ENCODE measurements around the gene FCMR. TPM values are rescaled to one million over a fixed set of nuclear protein-coding genes. Genes with fewer than 3 reads are reported as not detected.

FCMR gene
- total and polyA plus RNA-seq, 10 of the 15 experiments (the other 5 are each of a cell fraction or from before 2014, with no cell fraction given): 79.7 to 245 (median 123) TPM

- TF ChIP-seq EZH2 (IDR thresholded peaks at IDR 0.05; ENCODE audit: borderline replicate concordance, control insufficient read depth, low read depth, low read length) (no peak), CHD1 (IDR thresholded peaks at IDR 0.05; ENCODE audit: low read depth, low read length) (no peak)
- Histone ChIP-seq H3K27ac (ENCODE audit: control insufficient read depth, insufficient read depth) (no peak overlapping the region), H3K9ac (ENCODE audit: control insufficient read depth, insufficient read depth, low read length) (no peak overlapping the region), H2AFZ (ENCODE audit: control insufficient read depth, low read depth, low read length) (no peak overlapping the region), H3K4me1 (ENCODE audit: control insufficient read depth, insufficient read depth, low read length) (no peaks in the 10 kb centered on the region), H3K36me3 (ENCODE audit: control insufficient read depth in 2 of 2, insufficient read depth in 2 of 2, low read length in 1 of 2) (no peaks in the 10 kb centered on the region), H3K27me3 (replicated peaks in 1 of 2; ENCODE audit: control insufficient read depth in 2 of 2, insufficient read depth in 2 of 2, low read length in 1 of 2) (no peaks in the 10 kb centered on the region), H3K4me2 (ENCODE audit: control insufficient read depth, insufficient read depth) (no peak overlapping the region), H4K20me1 (ENCODE audit: control insufficient read depth, insufficient read depth) (no peaks in the 10 kb centered on the region), H3K79me2 (ENCODE audit: control insufficient read depth, insufficient read depth, low read length) (no peaks in the 10 kb centered on the region), H3K9me3 (replicated peaks; ENCODE audit: control insufficient read depth, insufficient read depth, low read length) (peaks cover 3% of the 10 kb centered on the region; the same call in 2 of the 3 replicates), H3K4me3 (no peak overlapping the region)
- 51% methylated on average over 3 of the region's 3 CpGs for WGBS (ENCODE audit: insufficient coverage, insufficient replicate concordance, low lambda C conversion rate, missing lambda C conversion rate)
- no peak for ATAC-seq
- RAD21 ChIA-PET (ENCODE audit: unreplicated experiment): no interaction called here
- no TSS peak for BruUV-seq (replicated peaks)
- SMC1A ChIA-PET (ENCODE audit: uncharacterized antibody, unreplicated experiment): interaction anchor here (0.9 to 2.0 kb wide), 4 partner anchors 8 to 39 kb away, joined by 3 to 4 read pairs (median 3); no protein-coding TSS in a partner anchor
- in situ Hi-C loops (cut with MboI): no loop called here
- intact Hi-C loops (cut with micrococcal nuclease; ENCODE audit: unreplicated experiment): no loop called here
- CTCF ChIA-PET: interaction anchor here (0.9 kb wide), 1 partner anchor 245 kb away, joined by 3 read pairs; no protein-coding TSS in a partner anchor
- POLR2A ChIA-PET: no interaction called here
- DNase-seq (ENCODE audit: low read depth, low spot score): no peak
- FAIRE-seq: no peak
Measured at GRCh38 chr1:206875752-206876377, 45.9 kb downstream of the FCMR start.

GRCh38 chr1:206873603-206874188 is 48.0 kb downstream of the FCMR start:
- Histone ChIP-seq H3K9ac (ENCODE audit: control insufficient read depth, insufficient read depth, low read length) (no peak overlapping the region), H3K36me3 (ENCODE audit: control insufficient read depth in 2 of 2, insufficient read depth in 2 of 2, low read length in 1 of 2) (no peaks in the 10 kb centered on the region), H3K27me3 (replicated peaks in 1 of 2; ENCODE audit: control insufficient read depth in 2 of 2, insufficient read depth in 2 of 2, low read length in 1 of 2) (no peaks in the 10 kb centered on the region), H4K20me1 (ENCODE audit: control insufficient read depth, insufficient read depth) (no peaks in the 10 kb centered on the region), H3K9me3 (replicated peaks; ENCODE audit: control insufficient read depth, insufficient read depth, low read length) (peaks cover 3% of the 10 kb centered on the region; the same call in 1 of the 3 replicates), H3K27ac (ENCODE audit: control insufficient read depth, insufficient read depth) (no peak overlapping the region), H3K4me3 (no peak overlapping the region), H3K4me1 (ENCODE audit: control insufficient read depth, insufficient read depth, low read length) (no peaks in the 10 kb centered on the region), H3K4me2 (ENCODE audit: control insufficient read depth, insufficient read depth) (no peak overlapping the region), H3K79me2 (ENCODE audit: control insufficient read depth, insufficient read depth, low read length) (no peaks in the 10 kb centered on the region), H2AFZ (ENCODE audit: control insufficient read depth, low read depth, low read length) (no peak overlapping the region)
- FAIRE-seq (no peak), ATAC-seq (no peak), DNase-seq (ENCODE audit: low read depth, low spot score) (no peak)
- RAD21 ChIA-PET (ENCODE audit: unreplicated experiment): no interaction called here
- no TSS peak for BruUV-seq (replicated peaks)
- no peak for TF ChIP-seq EZH2 (IDR thresholded peaks at IDR 0.05; ENCODE audit: borderline replicate concordance, control insufficient read depth, low read depth, low read length)
- TF ChIP-seq SPI1 (IDR thresholded peaks at IDR 0.05; ENCODE audit: borderline replicate concordance, insufficient read depth, low read depth, low read length): no peak
- no peak for TF ChIP-seq NR2C2 (IDR thresholded peaks at IDR 0.05; ENCODE audit: borderline replicate concordance, control insufficient read depth, insufficient read length, low read depth)
- TF ChIP-seq EP300 (IDR thresholded peaks at IDR 0.05; ENCODE audit: borderline replicate concordance in 1 of 2, control insufficient read depth in 1 of 2, low read depth in 2 of 2, low read length in 2 of 2): no peak
- no peak for TF ChIP-seq SRF (IDR thresholded peaks at IDR 0.05; ENCODE audit: low read depth in 2 of 2, low read length in 2 of 2)
- TF ChIP-seq MEF2A (IDR thresholded peaks at IDR 0.05; ENCODE audit: insufficient read depth, low read depth, low read length): no peak
- no peak for TF ChIP-seq GATAD2B (conservative IDR thresholded peaks at IDR 0.05; ENCODE audit: low read depth)
- no peak for TF ChIP-seq CEBPB (IDR thresholded peaks at IDR 0.05; ENCODE audit: borderline replicate concordance in 1 of 2, low read depth in 2 of 2, low read length in 2 of 2)
- SMC1A ChIA-PET (ENCODE audit: uncharacterized antibody, unreplicated experiment): interaction anchor here (1.3 to 2.3 kb wide), 2 partner anchors 11 to 20 kb away, joined by 8 to 10 read pairs; no protein-coding TSS in a partner anchor
- intact Hi-C loops (cut with micrococcal nuclease; ENCODE audit: unreplicated experiment): no loop called here
- CTCF ChIA-PET: interaction anchor here (0.9 to 4.2 kb wide), 8 partner anchors 10 to 210 kb away, joined by 3 to 29 read pairs (median 4); no protein-coding TSS in a partner anchor
- POLR2A ChIA-PET: no interaction called here
- in situ Hi-C loops (cut with MboI): no loop called here
- 49% methylated on average over 3 of the region's 3 CpGs for WGBS (ENCODE audit: insufficient coverage, insufficient replicate concordance, low lambda C conversion rate, missing lambda C conversion rate)

All from GM12878 (cell line).